Thyroid gland (tissue), 4 donors: ENCODE results near the gene CRK. TPM values are rescaled to one million over a fixed set of nuclear protein-coding genes. Genes with fewer than 3 reads are reported as not detected.
"Not testable (repeated sequence)": the region's sequence is repeated elsewhere in the genome, so short reads cannot be mapped to it uniquely, and the experiment has no call there.

Experiments
- DNase-seq, 2 donors: peaks; one replicate each; pipeline ENCODE4 v3.0.0-alpha.2; 2019
- H3K27ac ChIP-seq, 3 donors: fragments of 200-600 bp; sonication (generic); 1 replicate in 2 of 3; 2 replicates in 1 of 3; pipeline ENCODE4 v1.5.1; 2016 to 2019; ENCODE audit warnings: mild to moderate bottlenecking in 1 of 3, moderate library complexity in 1 of 3
- H3K27me3 ChIP-seq: fragments of 200-600 bp; sonication (generic); one replicate; pipeline ENCODE4 v1.5.1; 2019
- H3K36me3 ChIP-seq, 2 donors: fragments of 200-600 bp; sonication (generic); one replicate each; pipeline ENCODE4 v1.5.1; 2016 to 2019
- H3K4me1 ChIP-seq, 2 donors: fragments of 200-600 bp; sonication (generic); one replicate each; pipeline ENCODE4 v1.5.1; 2017 to 2019
- H3K4me3 ChIP-seq, 3 donors: fragments of 200-600 bp; sonication (generic); replicated peaks in 1 of 3; 1 replicate in 2 of 3; 2 replicates in 1 of 3; pipeline ENCODE4 v1.5.1; 2016; ENCODE audit warnings: mild to moderate bottlenecking in 1 of 3
- H3K9me3 ChIP-seq: fragments of 200-600 bp; sonication (generic); one replicate; pipeline ENCODE4 v1.5.1; 2017
- POLR2A ChIP-seq, 2 donors: fragments of 450-650 bp; IDR thresholded peaks; one replicate each; pipeline ENCODE4 v1.6.1; 2017; ENCODE audit warnings: antibody characterized with exemption in 2 of 2, mild to moderate bottlenecking in 2 of 2, moderate library complexity in 1 of 2
- WGBS, 2 donors: methylation state at CpG; one replicate each; pipeline ENCODE4 v1.1.5; 2017; 5-methylcytosine and 5-hydroxymethylcytosine counted together
- intact Hi-C: fragments of 100-400 bp; cut with DNase I; formaldehyde crosslinking; loops from one replicate; pipeline ENCODE4 v1.15.1; 2023
- total RNA-seq, 4 donors: library from RNA; depleted of rRNA; stranded (reverse); fragments of >200 nt; gene quantifications; one replicate each; pipeline ENCODE4 v1.2.3, GENCODE V29; 2016
- TF ChIP-seq, protein P1 (sequence below), 6 experiments: fragments of 200-600 bp in 3 of 6; fragments of 450-650 bp in 3 of 6; sonication (generic) in 3 of 6; IDR thresholded peaks; one replicate each; pipeline ENCODE4 v1.5.1; 2016 to 2019; ENCODE audit warnings: antibody characterized with exemption in 6 of 6, mild to moderate bottlenecking in 2 of 6, inconsistent platforms in 1 of 6, moderate library complexity in 1 of 6

CRK gene
- total RNA-seq, 4 donors from 2014 or later, result 89.6 to 140 (median 98.7) TPM

DNA sequence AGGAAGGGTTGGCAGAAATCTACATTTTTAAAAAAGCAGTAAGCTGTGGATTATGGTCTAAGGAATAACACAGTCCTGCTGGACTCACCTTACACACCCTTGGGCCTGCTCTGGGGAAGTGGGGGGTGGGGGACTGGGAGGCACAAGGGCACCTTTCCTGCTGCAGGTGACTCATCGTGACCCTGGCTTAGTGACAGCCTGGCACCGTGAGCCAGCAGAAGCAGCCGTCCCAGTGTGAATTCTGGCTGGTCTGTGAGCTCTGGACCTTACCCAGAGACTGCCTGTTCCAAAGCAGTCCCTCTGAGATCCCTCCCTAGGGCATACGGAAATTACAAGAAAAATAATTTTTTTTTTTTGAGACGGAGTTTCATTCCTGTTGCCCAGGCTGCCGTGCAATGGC, 4.2 kb upstream of the CRK start:
- peak; percentile 98 for DNase-seq

DNA sequence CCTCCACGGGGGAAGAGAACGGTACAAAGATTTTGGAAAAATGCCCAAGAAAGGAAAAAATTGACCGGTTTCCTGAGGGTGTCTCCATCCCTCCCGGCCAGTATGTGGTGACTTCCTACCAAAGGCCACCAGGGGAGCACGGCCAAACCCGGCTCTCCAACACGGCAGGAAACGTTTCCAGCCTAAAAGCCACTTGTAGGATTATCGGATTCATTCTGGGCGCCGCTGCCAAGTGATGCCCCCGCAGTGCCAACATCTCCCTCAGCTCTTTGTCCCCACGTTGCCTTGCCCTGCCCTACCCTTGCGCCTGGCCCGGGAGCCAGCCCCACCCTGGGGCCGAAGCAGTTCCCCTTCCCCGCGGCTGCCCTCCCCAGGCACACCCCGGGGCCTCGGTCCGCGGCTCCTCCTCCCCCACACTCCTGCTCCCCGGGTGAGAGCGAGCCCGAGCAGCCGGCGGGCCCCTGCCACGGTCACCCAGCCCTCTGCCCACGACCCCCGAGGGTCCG, 688 bp downstream of the CRK start:
- WGBS, 2 donors, result 0 to 2% methylated on average over 10 to 30 of the region's 31 CpGs
- Histone ChIP-seq H3K9me3 (no peaks in the 10 kb centered on the region), H3K4me3 (peak overlapping the region; percentile 85 to 100 (median 95)), H3K27ac (peak overlapping the region; percentile 81 to 98 (median 96)), H3K36me3 (no peaks in the 10 kb centered on the region), H3K4me1 (peaks cover 34 to 47% of the 10 kb centered on the region in 2 donors), H3K27me3 (no peaks in the 10 kb centered on the region)
- intact Hi-C loops, result loop anchor here (5.0 to 10.0 kb wide), 2 partner anchors 62 to 71 kb away; partner anchors contain the start of gene INPP5K
- TF ChIP-seq, protein P1, sequence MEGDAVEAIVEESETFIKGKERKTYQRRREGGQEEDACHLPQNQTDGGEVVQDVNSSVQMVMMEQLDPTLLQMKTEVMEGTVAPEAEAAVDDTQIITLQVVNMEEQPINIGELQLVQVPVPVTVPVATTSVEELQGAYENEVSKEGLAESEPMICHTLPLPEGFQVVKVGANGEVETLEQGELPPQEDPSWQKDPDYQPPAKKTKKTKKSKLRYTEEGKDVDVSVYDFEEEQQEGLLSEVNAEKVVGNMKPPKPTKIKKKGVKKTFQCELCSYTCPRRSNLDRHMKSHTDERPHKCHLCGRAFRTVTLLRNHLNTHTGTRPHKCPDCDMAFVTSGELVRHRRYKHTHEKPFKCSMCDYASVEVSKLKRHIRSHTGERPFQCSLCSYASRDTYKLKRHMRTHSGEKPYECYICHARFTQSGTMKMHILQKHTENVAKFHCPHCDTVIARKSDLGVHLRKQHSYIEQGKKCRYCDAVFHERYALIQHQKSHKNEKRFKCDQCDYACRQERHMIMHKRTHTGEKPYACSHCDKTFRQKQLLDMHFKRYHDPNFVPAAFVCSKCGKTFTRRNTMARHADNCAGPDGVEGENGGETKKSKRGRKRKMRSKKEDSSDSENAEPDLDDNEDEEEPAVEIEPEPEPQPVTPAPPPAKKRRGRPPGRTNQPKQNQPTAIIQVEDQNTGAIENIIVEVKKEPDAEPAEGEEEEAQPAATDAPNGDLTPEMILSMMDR (IDR thresholded peaks at IDR 0.05), result peak in 5 of 6 experiments; percentile 41 to 73 (median 68)
- peak in 1 of 2 donors; percentile 10 for TF ChIP-seq POLR2A (IDR thresholded peaks at IDR 0.05)
- peak; percentile 83 to 84 for DNase-seq

More for the DNA sequence above, 4.2 kb upstream of the CRK start:
- Histone ChIP-seq H3K9me3 (no peaks in the 10 kb centered on the region), H3K27ac (peak overlapping the region; percentile 81 to 98 (median 82)), H3K4me3 (no peak overlapping the region), H3K27me3 (no peaks in the 10 kb centered on the region), H3K4me1 (peaks cover 15 to 26% of the 10 kb centered on the region in 2 donors), H3K36me3 (peaks cover 0 to 12% of the 10 kb centered on the region in 2 donors)
- TF ChIP-seq, protein P1 (IDR thresholded peaks at IDR 0.05), result no peak
- peak in 1 of 2 donors; percentile 42 for TF ChIP-seq POLR2A (IDR thresholded peaks at IDR 0.05)
- intact Hi-C loops, result no loop called here
- WGBS, 2 donors, result 2 to 12% methylated on average over 6 of the region's 6 CpGs

DNA sequence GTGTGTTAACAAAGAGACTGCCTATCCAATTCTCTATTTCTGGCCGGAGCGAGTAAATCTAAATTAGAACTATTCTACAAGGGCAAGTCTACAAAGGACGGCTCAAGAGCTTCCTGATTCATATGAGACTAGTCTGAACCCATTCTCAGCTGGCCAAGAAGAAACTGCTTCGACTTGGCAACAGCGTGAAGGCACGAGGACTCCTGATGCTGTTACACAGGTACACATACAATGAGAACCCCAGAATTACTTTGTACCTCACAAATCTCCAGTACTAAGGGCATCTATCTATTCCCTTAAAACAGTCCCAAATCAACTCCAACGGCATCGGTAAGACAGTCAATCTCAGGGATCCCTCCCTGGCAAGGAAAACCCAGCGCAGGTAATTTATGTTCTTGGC, 1.5 kb downstream of the CRK start:
- TF ChIP-seq, protein P1 (IDR thresholded peaks at IDR 0.05), result no peak
- TF ChIP-seq POLR2A (IDR thresholded peaks at IDR 0.05), result no peak
- H3K4me3 ChIP-seq, result peak overlapping the region in 2 of 3 donors; percentile 85 to 100
- no peaks in the 10 kb centered on the region for H3K36me3 ChIP-seq
- H3K4me1 ChIP-seq, result peaks cover 26 to 44% of the 10 kb centered on the region in 2 donors
- no peak for DNase-seq
- peak overlapping the region; percentile 81 to 98 (median 96) for H3K27ac ChIP-seq
- 56 to 67% methylated on average over 9 of the region's 9 CpGs for WGBS, 2 donors
- intact Hi-C loops, result loop anchor here (10.0 kb wide), 1 partner anchor 70 kb away; no protein-coding TSS in a partner anchor
- no peaks in the 10 kb centered on the region for H3K27me3 ChIP-seq
- no peaks in the 10 kb centered on the region for H3K9me3 ChIP-seq

DNA sequence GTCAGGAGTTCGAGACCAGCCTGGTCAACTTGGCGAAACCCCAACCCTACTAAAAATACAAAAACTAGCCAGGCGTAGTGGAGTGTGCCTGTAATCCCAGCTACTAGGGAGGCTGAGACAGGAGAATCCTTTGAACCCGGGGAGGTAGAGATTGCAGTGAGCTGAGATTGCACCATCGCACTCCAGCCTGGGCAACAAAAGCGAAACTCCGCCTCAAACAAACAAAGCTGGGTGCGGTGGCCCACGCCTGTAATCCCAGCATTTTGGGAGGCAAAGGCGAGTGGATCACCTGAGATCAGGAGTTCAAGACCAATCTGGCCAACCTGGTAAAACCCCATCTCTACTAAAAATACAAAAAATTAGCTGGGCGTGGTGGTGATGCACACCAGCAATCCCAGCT, 2.3 kb downstream of the CRK start:
- H3K27ac ChIP-seq, result peak overlapping the region in 2 of 3 donors; percentile 46 to 98
- WGBS, 2 donors, result 85 to 89% methylated on average over 10 to 11 of the region's 11 CpGs
- not testable (repeated sequence) for H3K36me3 ChIP-seq, H3K9me3 ChIP-seq, DNase-seq, H3K27me3 ChIP-seq, H3K4me3 ChIP-seq
- intact Hi-C loops, result loop anchor here (10.0 kb wide), 1 partner anchor 69 kb away; no protein-coding TSS in a partner anchor
- H3K4me1 ChIP-seq, result peaks cover 26 to 46% of the 10 kb centered on the region in 2 donors

DNA sequence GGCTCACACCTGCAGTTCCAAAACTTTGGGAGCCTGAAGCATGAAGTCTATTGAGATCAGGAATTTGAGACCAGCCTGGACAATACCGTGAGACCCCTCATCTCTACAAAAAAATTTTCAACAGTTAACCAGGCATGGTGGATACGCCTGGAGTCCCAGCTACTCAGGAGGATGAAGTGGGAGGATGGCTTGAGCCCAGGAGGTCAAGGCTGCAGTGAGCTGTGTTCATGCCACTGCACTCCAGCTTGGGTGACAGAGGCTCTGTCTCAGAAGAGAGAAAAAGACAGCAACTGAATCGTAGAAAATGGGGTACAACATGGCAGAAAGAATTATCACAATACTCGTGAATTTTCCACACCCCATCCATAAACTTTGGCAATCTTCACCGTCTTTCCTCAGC, 3.2 kb downstream of the CRK start:
- Histone ChIP-seq H3K4me1 (peaks cover 26 to 46% of the 10 kb centered on the region in 2 donors), H3K27me3 (no peaks in the 10 kb centered on the region), H3K9me3 (no peaks in the 10 kb centered on the region), H3K36me3 (no peaks in the 10 kb centered on the region), H3K4me3 (no peak overlapping the region), H3K27ac (no peak overlapping the region)
- WGBS, 2 donors, result 51 to 57% methylated on average over 5 of the region's 5 CpGs
- intact Hi-C loops, result loop anchor here (10.0 kb wide), 1 partner anchor 68 kb away; no protein-coding TSS in a partner anchor
- TF ChIP-seq, protein P1 (IDR thresholded peaks at IDR 0.05), result no peak
- no peak for TF ChIP-seq POLR2A (IDR thresholded peaks at IDR 0.05)
- DNase-seq, result peak; percentile 46 to 67

DNA sequence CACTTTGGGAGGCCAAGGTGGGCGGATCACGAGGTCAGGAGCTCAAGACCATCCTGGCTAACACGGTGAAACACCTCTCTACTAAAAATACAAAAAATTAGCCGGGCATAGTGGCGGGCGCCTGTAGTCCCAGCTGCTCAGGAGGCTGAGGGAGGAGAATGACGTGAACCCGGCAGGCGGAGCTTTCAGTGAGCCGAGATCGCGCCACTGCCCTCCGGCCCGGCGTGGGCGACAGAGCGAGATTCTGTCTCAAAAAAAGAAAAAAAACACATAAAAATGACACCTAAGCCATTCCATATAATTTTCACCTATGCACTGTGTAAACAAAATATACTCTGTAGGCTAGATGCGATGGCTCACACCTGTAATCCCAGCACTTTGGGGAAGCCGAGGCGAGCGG, 5.8 kb downstream of the CRK start:
- peaks cover 26 to 44% of the 10 kb centered on the region in 2 donors for H3K4me1 ChIP-seq
- 95 to 96% methylated on average over 21 of the region's 21 CpGs for WGBS, 2 donors
- H3K27me3 ChIP-seq, H3K27ac ChIP-seq, H3K4me3 ChIP-seq, H3K36me3 ChIP-seq, H3K9me3 ChIP-seq, DNase-seq: not testable (repeated sequence)
- intact Hi-C loops, result loop anchor here (10.0 kb wide), 1 partner anchor 65 kb away; no protein-coding TSS in a partner anchor
